ENCODE measurements around the gene FGF10. TPM values are rescaled to one million over a fixed set of nuclear protein-coding genes. Genes with fewer than 3 reads are reported as not detected.
A peak's percentile ranks its signal among the peaks of the same experiment; 100 is the strongest.

FGF10 gene
- total and polyA plus RNA-seq, 2 donors (not counting 1 experiment from before 2014, with no cell fraction given) = 0.58 to 154 TPM

GRCh38 chr5:44321144-44321725 lies 68.0 kb downstream of the FGF10 start:
- Histone ChIP-seq H3K4me1 (ENCODE audit: control insufficient read depth, extremely low read depth, insufficient read depth, low read length) (no peaks in the 10 kb centered on the region), H3K4me3 (replicated peaks in 1 of 4; ENCODE audit: control extremely low read depth in 1 of 4, insufficient read depth in 1 of 4, low read depth in 3 of 4, low read length in 4 of 4) (no peak overlapping the region), H3K27ac (ENCODE audit: insufficient read depth, low read length) (no peak overlapping the region), H3K79me2 (ENCODE audit: control insufficient read depth, insufficient read depth, low read length) (no peaks in the 10 kb centered on the region), H3K4me2 (ENCODE audit: extremely low read depth, insufficient read depth, low read length) (no peak overlapping the region), H3K9ac (ENCODE audit: insufficient read depth, low read length) (no peak overlapping the region), H3K9me3 (ENCODE audit: control insufficient read depth, insufficient read depth, low read depth, low read length) (no peaks in the 10 kb centered on the region), H4K20me1 (ENCODE audit: control insufficient read depth, extremely low read depth, insufficient read depth, low read length) (no peaks in the 10 kb centered on the region), H3K27me3 (ENCODE audit: control insufficient read depth, insufficient read depth, low read length) (no peaks in the 10 kb centered on the region), H3K36me3 (ENCODE audit: control insufficient read depth, insufficient read depth, low read length) (no peaks in the 10 kb centered on the region), H2AFZ (ENCODE audit: low read length) (no peak overlapping the region)
- TF ChIP-seq CTCF (conservative IDR thresholded peaks at IDR 0.05 in 1 of 2, IDR thresholded peaks at IDR 0.05 in 1 of 2; ENCODE audit: low read depth in 1 of 2, low read length in 2 of 2) (no peak), EZH2 (IDR thresholded peaks at IDR 0.05; ENCODE audit: low read length, missing control alignments) (no peak)
- peak in 1 of 2 donors; percentile 2 for DNase-seq (ENCODE audit: low read depth in 2 of 2)

- H2AFZ ChIP-seq (ENCODE audit: low read length) = no peak overlapping the region
- no peaks in the 10 kb centered on the region for H3K36me3 ChIP-seq (ENCODE audit: control insufficient read depth, insufficient read depth, low read length)
- no peak overlapping the region for H3K27ac ChIP-seq (ENCODE audit: insufficient read depth, low read length)
- no peak for DNase-seq (ENCODE audit: low read depth in 2 of 2)
- H3K27me3 ChIP-seq (ENCODE audit: control insufficient read depth, insufficient read depth, low read length) = no peaks in the 10 kb centered on the region
- no peak overlapping the region for H3K4me2 ChIP-seq (ENCODE audit: extremely low read depth, insufficient read depth, low read length)
- H3K4me3 ChIP-seq (replicated peaks in 1 of 4; ENCODE audit: control extremely low read depth in 1 of 4, insufficient read depth in 1 of 4, low read depth in 3 of 4, low read length in 4 of 4) = no peak overlapping the region
- no peaks in the 10 kb centered on the region for H3K9me3 ChIP-seq (ENCODE audit: control insufficient read depth, insufficient read depth, low read depth, low read length)
- H3K4me1 ChIP-seq (ENCODE audit: control insufficient read depth, extremely low read depth, insufficient read depth, low read length) = no peaks in the 10 kb centered on the region
- no peak overlapping the region for H3K9ac ChIP-seq (ENCODE audit: insufficient read depth, low read length)
- no peaks in the 10 kb centered on the region for H4K20me1 ChIP-seq (ENCODE audit: control insufficient read depth, extremely low read depth, insufficient read depth, low read length)
- no peaks in the 10 kb centered on the region for H3K79me2 ChIP-seq (ENCODE audit: control insufficient read depth, insufficient read depth, low read length)
- no peak for TF ChIP-seq EZH2 (IDR thresholded peaks at IDR 0.05; ENCODE audit: low read length, missing control alignments)
- no peak for TF ChIP-seq CTCF (conservative IDR thresholded peaks at IDR 0.05 in 1 of 2, IDR thresholded peaks at IDR 0.05 in 1 of 2; ENCODE audit: low read depth in 1 of 2, low read length in 2 of 2)
These were observed 69.0 kb downstream of the FGF10 start for GRCh38 chr5:44320188-44320587.

- Histone ChIP-seq H3K9ac (ENCODE audit: insufficient read depth, low read length) (no peak overlapping the region), H3K27ac (ENCODE audit: insufficient read depth, low read length) (no peak overlapping the region), H3K4me1 (ENCODE audit: control insufficient read depth, extremely low read depth, insufficient read depth, low read length) (no peaks in the 10 kb centered on the region), H3K36me3 (ENCODE audit: control insufficient read depth, insufficient read depth, low read length) (no peaks in the 10 kb centered on the region), H2AFZ (ENCODE audit: low read length) (no peak overlapping the region), H3K9me3 (ENCODE audit: control insufficient read depth, insufficient read depth, low read depth, low read length) (no peaks in the 10 kb centered on the region), H3K79me2 (ENCODE audit: control insufficient read depth, insufficient read depth, low read length) (no peaks in the 10 kb centered on the region), H3K27me3 (ENCODE audit: control insufficient read depth, insufficient read depth, low read length) (no peaks in the 10 kb centered on the region), H3K4me2 (ENCODE audit: extremely low read depth, insufficient read depth, low read length) (no peak overlapping the region), H4K20me1 (ENCODE audit: control insufficient read depth, extremely low read depth, insufficient read depth, low read length) (no peaks in the 10 kb centered on the region), H3K4me3 (replicated peaks in 1 of 4; ENCODE audit: control extremely low read depth in 1 of 4, insufficient read depth in 1 of 4, low read depth in 3 of 4, low read length in 4 of 4) (no peak overlapping the region)
- TF ChIP-seq CTCF (conservative IDR thresholded peaks at IDR 0.05 in 1 of 2, IDR thresholded peaks at IDR 0.05 in 1 of 2; ENCODE audit: low read depth in 1 of 2, low read length in 2 of 2) = no peak
- TF ChIP-seq EZH2 (IDR thresholded peaks at IDR 0.05; ENCODE audit: low read length, missing control alignments) = no peak
- no peak for DNase-seq (ENCODE audit: low read depth in 2 of 2)
These were observed 70.3 kb downstream of the FGF10 start for GRCh38 chr5:44318883-44319282.

Measured in fibroblast of lung (primary cell).